Loucy (cell line): ENCODE data around the gene ELMOD1.
"Not testable (repeated sequence)": the region's sequence is repeated elsewhere in the genome, so short reads cannot be mapped to it uniquely, and the experiment has no call there.

Experiments
- H2AFZ ChIP-seq: fragments of 200-600 bp; sonication (generic); 2 replicates; pipeline ENCODE4 v1.6.0; 2016; ENCODE audit warnings: antibody characterized with exemption, mild to moderate bottlenecking, low read length, moderate library complexity
- H3F3A ChIP-seq: fragments of 200-600 bp; 2 replicates; pipeline ENCODE4 v1.6.0; 2016; ENCODE audit warnings: antibody characterized with exemption, low read depth, mild to moderate bottlenecking
- H3K27me3 ChIP-seq: fragments of 200-600 bp; sonication (generic); 2 replicates; pipeline ENCODE4 v1.6.1; 2014; ENCODE audit warnings: low read length, mild to moderate bottlenecking; ENCODE audit not compliant: insufficient read depth, poor library complexity, severe bottlenecking
- H3K36me3 ChIP-seq: fragments of 200-600 bp; sonication (generic); 2 replicates; pipeline ENCODE4 v1.6.1; 2016; ENCODE audit warnings: low read length; ENCODE audit not compliant: insufficient read depth
- H3K4me1 ChIP-seq: fragments of 200-600 bp; sonication (generic); 2 replicates; pipeline ENCODE4 v1.5.1; 2014; ENCODE audit warnings: low read length, mild to moderate bottlenecking; ENCODE audit not compliant: insufficient read depth, poor library complexity, severe bottlenecking
- H3K4me2 ChIP-seq: fragments of 200-600 bp; sonication (generic); 2 replicates; pipeline ENCODE4 v1.6.0; 2014; ENCODE audit warnings: antibody characterized with exemption, low read length, low read depth, mild to moderate bottlenecking; ENCODE audit not compliant: poor library complexity, severe bottlenecking
- H3K4me3 ChIP-seq: fragments of 200-600 bp; sonication (generic); 2 replicates; pipeline ENCODE4 v1.5.1; 2014; ENCODE audit warnings: low read length, mild to moderate bottlenecking, mixed read lengths; ENCODE audit not compliant: poor library complexity, severe bottlenecking
- H3K79me2 ChIP-seq: fragments of 200-600 bp; sonication (generic); 2 replicates; pipeline ENCODE4 v1.6.1; 2014; ENCODE audit warnings: low read length; ENCODE audit not compliant: insufficient read depth
- H3K9ac ChIP-seq: fragments of 200-600 bp; sonication (generic); 2 replicates; pipeline ENCODE4 v1.6.0; 2014; ENCODE audit warnings: mild to moderate bottlenecking, low read depth, low read length, moderate library complexity; ENCODE audit not compliant: poor library complexity, severe bottlenecking
- H3K9me2 ChIP-seq: fragments of 200-600 bp; sonication (generic); replicated peaks from 2 replicates; pipeline ENCODE4 v1.6.1; 2016; ENCODE audit warnings: low read depth, low read length, mixed read lengths
- H3K9me3 ChIP-seq: fragments of 200-600 bp; sonication (generic); 2 replicates; pipeline ENCODE4 v1.6.1; 2014; ENCODE audit warnings: mild to moderate bottlenecking, antibody characterized with exemption, low read length, low read depth; ENCODE audit not compliant: insufficient read depth
- H4K20me1 ChIP-seq: fragments of 200-600 bp; sonication (generic); 2 replicates; pipeline ENCODE4 v1.6.0; 2014; ENCODE audit warnings: antibody characterized with exemption, low read length, mild to moderate bottlenecking; ENCODE audit not compliant: insufficient read depth, poor library complexity, severe bottlenecking
- CTCF ChIP-seq: fragments of 200-600 bp; sonication (generic); conservative IDR thresholded peaks from 2 replicates; pipeline ENCODE4 v1.5.1; 2014; ENCODE audit warnings: mild to moderate bottlenecking, antibody characterized with exemption, low read length
- EZH2phosphoT487 ChIP-seq: fragments of 200-600 bp; IDR thresholded peaks from 2 replicates; pipeline ENCODE4 v1.6.1; 2018; ENCODE audit warnings: antibody characterized with exemption, mild to moderate bottlenecking, moderate library complexity, borderline replicate concordance

ELMOD1 gene

GRCh38 chr11:107564877-107565218 is 26.1 kb upstream of the ELMOD1 start:
- no peak for TF ChIP-seq CTCF
- no peak for TF ChIP-seq EZH2phosphoT487
- peak overlapping the region; percentile 87 for H3K4me2 ChIP-seq
- peaks cover 32% of the 10 kb centered on the region; the same call in 1 of the 2 replicates for H3K79me2 ChIP-seq
- no peaks in the 10 kb centered on the region for H3K36me3 ChIP-seq
- H2AFZ ChIP-seq, result peak overlapping the region; percentile 98
- H3K9ac ChIP-seq, result peak overlapping the region; percentile 74
- H3K4me3 ChIP-seq, result peak overlapping the region; percentile 87
- no peaks in the 10 kb centered on the region for H3K9me2 ChIP-seq
- H3K9me3 ChIP-seq, result no peaks in the 10 kb centered on the region
- H4K20me1 ChIP-seq, result no peaks in the 10 kb centered on the region
- H3K27me3 ChIP-seq, result no peaks in the 10 kb centered on the region
- H3K4me1 ChIP-seq, result peaks cover 28% of the 10 kb centered on the region
- H3F3A ChIP-seq, result no peaks in the 10 kb centered on the region

GRCh38 chr11:107565219-107565937 is 25.6 kb upstream of the ELMOD1 start, which contains the start of gene ALKBH8:
TSS of gene ALKBH8 (minus strand) at chr11:107565735. CDS start at chr11:107560893, 4,842 bp downstream.
- Histone ChIP-seq H3K36me3 (no peaks in the 10 kb centered on the region), H4K20me1 (no peaks in the 10 kb centered on the region), H3F3A (no peaks in the 10 kb centered on the region), H3K4me2 (peak within 1 kb of the TSS; percentile 87), H3K4me1 (peaks cover 28% of the 10 kb centered on the region), H3K4me3 (peak within 1 kb of the TSS; percentile 87), H3K9ac (peak within 1 kb of the TSS; percentile 74), H3K79me2 (peaks cover 32% of the 10 kb centered on the region; the same call in 1 of the 2 replicates), H3K9me2 (no peaks in the 10 kb centered on the region), H2AFZ (peak within 1 kb of the TSS; percentile 98), H3K9me3 (no peaks in the 10 kb centered on the region), H3K27me3 (no peaks in the 10 kb centered on the region)
- no peak for TF ChIP-seq EZH2phosphoT487
- TF ChIP-seq CTCF, result no peak

- Histone ChIP-seq H3K79me2 (peaks cover 27% of the 10 kb centered on the region; the same call in 1 of the 2 replicates), H3K9ac (peak overlapping the region; percentile 74), H3K4me1 (peaks cover 28% of the 10 kb centered on the region), H3K4me3 (peak overlapping the region; percentile 87), H2AFZ (peak overlapping the region; percentile 98), H3K4me2 (peak overlapping the region; percentile 87)
- not testable (repeated sequence) for H3K9me3 ChIP-seq, H4K20me1 ChIP-seq, H3K9me2 ChIP-seq, H3K36me3 ChIP-seq, H3F3A ChIP-seq, H3K27me3 ChIP-seq
These were observed 24.9 kb upstream of the ELMOD1 start for GRCh38 chr11:107565955-107566501.
